Glutamatergic neuron (in vitro differentiated cells): ENCODE results near the gene AFF2. TPM values are rescaled to one million over a fixed set of nuclear protein-coding genes. Genes with fewer than 3 reads are reported as not detected.
A peak's percentile ranks its signal among the peaks of the same experiment; 100 is the strongest.

Experiments
- DNase-seq: peaks from one replicate; pipeline ENCODE4 v3.0.0; 2022
- H3K27ac Mint-ChIP-seq: one replicate; pipeline ENCODE4 v1.8.0; 2020; ENCODE audit warnings: mild to moderate bottlenecking, mixed read lengths, inconsistent platforms; ENCODE audit not compliant: unreplicated experiment
- H3K27me3 Mint-ChIP-seq: one replicate; pipeline ENCODE4 v1.8.0; 2020; ENCODE audit warnings: mild to moderate bottlenecking, moderate library complexity, mixed read lengths, inconsistent platforms; ENCODE audit not compliant: unreplicated experiment
- H3K36me3 Mint-ChIP-seq: one replicate; pipeline ENCODE4 v1.8.0; 2020; ENCODE audit warnings: mild to moderate bottlenecking, mixed read lengths, inconsistent platforms; ENCODE audit not compliant: unreplicated experiment
- H3K4me1 Mint-ChIP-seq: one replicate; pipeline ENCODE4 v1.8.0; 2020; ENCODE audit warnings: mild to moderate bottlenecking, low read depth, mixed read lengths, inconsistent platforms; ENCODE audit not compliant: unreplicated experiment
- H3K4me3 Mint-ChIP-seq: one replicate; pipeline ENCODE4 v1.8.0; 2020; ENCODE audit warnings: mild to moderate bottlenecking, mixed read lengths, inconsistent platforms; ENCODE audit not compliant: unreplicated experiment
- H3K9me3 Mint-ChIP-seq: one replicate; pipeline ENCODE4 v1.8.0; 2020; ENCODE audit warnings: mild to moderate bottlenecking, moderate library complexity, mixed read lengths, inconsistent platforms; ENCODE audit not compliant: unreplicated experiment
- CTCF ChIP-seq: fragments of 200-600 bp; sonication (generic); IDR thresholded peaks from one replicate; pipeline ENCODE4 v1.5.0; 2021; ENCODE audit not compliant: partially characterized antibody, unreplicated experiment
- total RNA-seq: library from RNA; stranded (reverse); fragmentation: NEBNext Ultra II Directional; extraction: Animal tissue kit (Norgen Biotek cat#: 25700); gene quantifications from one replicate; pipeline ENCODE4 v1.2.1, GENCODE V29; 2021; ENCODE audit not compliant: unreplicated experiment

AFF2 gene
- total RNA-seq, 1 donor from 2014 or later: 12.2 TPM

GRCh38 chrX:148540671-148541583, 40.5 kb downstream of the AFF2 start:
- Mint-ChIP-seq H3K9me3 (no peaks in the 10 kb centered on the region), H3K36me3 (no peaks in the 10 kb centered on the region), H3K4me1 (peaks cover 5% of the 10 kb centered on the region), H3K4me3 (no peak overlapping the region), H3K27me3 (no peaks in the 10 kb centered on the region), H3K27ac (no peak overlapping the region)
- no peak for DNase-seq
- TF ChIP-seq CTCF: no peak

GRCh38 chrX:148541584-148541940, 41.1 kb downstream of the AFF2 start:
- H3K9me3 Mint-ChIP-seq: no peaks in the 10 kb centered on the region
- H3K27me3 Mint-ChIP-seq: no peaks in the 10 kb centered on the region
- no peak overlapping the region for H3K4me3 Mint-ChIP-seq
- peaks cover 5% of the 10 kb centered on the region for H3K4me1 Mint-ChIP-seq
- DNase-seq: no peak
- TF ChIP-seq CTCF: no peak
- no peak overlapping the region for H3K27ac Mint-ChIP-seq
- H3K36me3 Mint-ChIP-seq: no peaks in the 10 kb centered on the region

- Mint-ChIP-seq H3K36me3 (no peaks in the 10 kb centered on the region), H3K4me1 (peaks cover 5% of the 10 kb centered on the region), H3K9me3 (no peaks in the 10 kb centered on the region), H3K4me3 (no peak overlapping the region), H3K27ac (no peak overlapping the region), H3K27me3 (no peaks in the 10 kb centered on the region)
- DNase-seq: no peak
- no peak for TF ChIP-seq CTCF
Observed at GRCh38 chrX:148542481-148543255, 42.3 kb downstream of the AFF2 start.

GRCh38 chrX:148552775-148553174, 52.4 kb downstream of the AFF2 start:
- no peaks in the 10 kb centered on the region for H3K36me3 Mint-ChIP-seq
- H3K27ac Mint-ChIP-seq: no peak overlapping the region
- TF ChIP-seq CTCF: peak; percentile 56
- no peaks in the 10 kb centered on the region for H3K9me3 Mint-ChIP-seq
- H3K27me3 Mint-ChIP-seq: peaks cover 2% of the 10 kb centered on the region
- H3K4me1 Mint-ChIP-seq: peaks cover 1% of the 10 kb centered on the region
- no peak overlapping the region for H3K4me3 Mint-ChIP-seq
- no peak for DNase-seq

GRCh38 chrX:148555101-148555500, 54.7 kb downstream of the AFF2 start:
- Mint-ChIP-seq H3K9me3 (no peaks in the 10 kb centered on the region), H3K4me1 (no peaks in the 10 kb centered on the region), H3K27me3 (peaks cover 2% of the 10 kb centered on the region), H3K36me3 (no peaks in the 10 kb centered on the region), H3K27ac (no peak overlapping the region), H3K4me3 (no peak overlapping the region)
- no peak for DNase-seq
- TF ChIP-seq CTCF: no peak
